Endothelial cell of umbilical vein (primary cell): ENCODE data around the gene CA6.

Experiments used
- CTCF ChIP-seq, 2 donors: IDR thresholded peaks; 1 replicate in 1 of 2; 2 replicates in 1 of 2; pipeline ENCODE4 v1.5.1; 2011; ENCODE audit warnings: low read length in 2 of 2, mild to moderate bottlenecking in 2 of 2, moderate library complexity in 2 of 2, control low read depth in 1 of 2, inconsistent platforms in 1 of 2, low read depth in 1 of 2; ENCODE audit not compliant: insufficient read depth in 1 of 2; ENCODE audit errors: extremely low read depth in 1 of 2
- EZH2 ChIP-seq: IDR thresholded peaks from 2 replicates; pipeline ENCODE4 v1.6.1; 2012; ENCODE audit warnings: borderline replicate concordance, low read depth, mild to moderate bottlenecking, moderate library complexity, low read length, inconsistent platforms; ENCODE audit not compliant: severe bottlenecking
- FOS ChIP-seq: IDR thresholded peaks from 2 replicates; pipeline ENCODE4 v1.6.1; 2011; ENCODE audit warnings: mild to moderate bottlenecking, low read length, moderate library complexity, borderline replicate concordance; ENCODE audit not compliant: insufficient read depth
- GATA2 ChIP-seq: IDR thresholded peaks from 2 replicates; pipeline ENCODE4 v1.7.0; 2011; ENCODE audit warnings: low read depth, mild to moderate bottlenecking, moderate library complexity, mixed read lengths, low read length; ENCODE audit not compliant: insufficient read length, insufficient read depth
- JUN ChIP-seq: IDR thresholded peaks from 2 replicates; pipeline ENCODE4 v1.6.1; 2011; ENCODE audit warnings: borderline replicate concordance, low read depth; ENCODE audit not compliant: insufficient read length, insufficient read depth
- MYC ChIP-seq: IDR thresholded peaks from one replicate; pipeline ENCODE4 v1.6.1; 2011; ENCODE audit warnings: mild to moderate bottlenecking, low read depth, low read length
- POLR2A ChIP-seq: IDR thresholded peaks from 2 replicates; pipeline ENCODE4 v1.6.1; 2012; ENCODE audit warnings: low read depth, mild to moderate bottlenecking, control low read depth, low read length
- POLR2AphosphoS5 ChIP-seq: IDR thresholded peaks from 2 replicates; pipeline ENCODE4 v1.6.1; 2012; ENCODE audit warnings: low read depth, mild to moderate bottlenecking, control low read depth, low read length, moderate library complexity; ENCODE audit not compliant: insufficient read depth
- TF ChIP-seq, protein P1 (sequence below): IDR thresholded peaks from 2 replicates; pipeline ENCODE4 v1.6.1; 2011; ENCODE audit not compliant: insufficient read depth, insufficient read length

- TF ChIP-seq MYC, result no peak
- TF ChIP-seq EZH2, result no peak
- TF ChIP-seq CTCF (IDR thresholded peaks at IDR 0.05; ENCODE audit: extremely low read depth in 1 of 2, insufficient read depth in 1 of 2, low read depth in 1 of 2, low read length in 2 of 2), result no peak
- TF ChIP-seq POLR2A, result no peak
- TF ChIP-seq, protein P1, sequence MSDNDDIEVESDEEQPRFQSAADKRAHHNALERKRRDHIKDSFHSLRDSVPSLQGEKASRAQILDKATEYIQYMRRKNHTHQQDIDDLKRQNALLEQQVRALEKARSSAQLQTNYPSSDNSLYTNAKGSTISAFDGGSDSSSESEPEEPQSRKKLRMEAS, result no peak
- no peak for TF ChIP-seq POLR2AphosphoS5
- no peak for TF ChIP-seq FOS
- TF ChIP-seq JUN, result no peak
- no peak for TF ChIP-seq GATA2
Measured at GRCh38 chr1:8963963-8964362, 18.3 kb downstream of the CA6 start.
